HG03196 (cell line): Measurements from ENCODE around the gene SELENOP.
"Not testable (repeated sequence)": the region's sequence is repeated elsewhere in the genome, so short reads cannot be mapped to it uniquely, and the experiment has no call there.

Experiments used
- ATAC-seq: cut with Tn5 transposase; IDR thresholded peaks from one replicate; pipeline ENCODE4 v1.9.1; 2021; ENCODE audit not compliant: unreplicated experiment

The SELENOP gene

GRCh38 chr5:42826757-42827515 lies 15.2 kb upstream of the SELENOP start:
- ATAC-seq = no peak

DNA sequence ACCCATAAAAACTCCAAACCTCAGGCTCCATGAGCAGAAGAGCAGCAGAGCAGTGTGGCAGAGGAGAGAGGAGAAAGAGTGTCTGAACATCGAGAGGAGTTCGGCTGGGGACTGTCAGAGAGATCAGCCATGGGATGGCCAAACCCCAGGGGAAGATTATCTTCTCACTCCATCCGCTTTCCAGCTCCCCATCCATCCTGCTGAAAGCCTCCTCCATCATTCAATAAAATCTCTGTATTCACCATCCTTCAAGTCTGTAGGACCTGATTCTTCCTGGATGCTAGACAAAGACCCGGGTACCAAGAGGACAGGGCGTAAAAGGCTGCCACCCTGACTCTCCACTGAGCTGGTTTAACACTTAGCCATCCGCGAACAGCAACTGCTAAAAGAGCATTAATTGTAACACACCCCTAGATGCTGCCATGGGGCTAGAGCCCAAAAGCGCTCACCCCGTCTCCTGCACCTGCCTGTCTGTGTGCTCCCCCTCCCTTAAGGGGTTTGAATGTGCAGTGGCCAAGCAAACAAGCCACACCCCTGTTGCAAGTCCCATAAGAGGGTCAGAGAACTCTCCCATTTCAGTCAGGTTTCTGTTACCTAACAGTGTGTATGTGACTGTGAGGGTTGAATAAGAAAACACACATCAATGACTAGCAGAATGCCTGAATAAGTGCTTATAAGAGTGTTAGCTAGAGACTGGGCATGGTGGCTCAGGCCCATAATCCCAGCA lies 13.9 kb upstream of the SELENOP start:
- no peak for ATAC-seq

GRCh38 chr5:42824347-42824976 lies 12.8 kb upstream of the SELENOP start:
- ATAC-seq = no peak

DNA sequence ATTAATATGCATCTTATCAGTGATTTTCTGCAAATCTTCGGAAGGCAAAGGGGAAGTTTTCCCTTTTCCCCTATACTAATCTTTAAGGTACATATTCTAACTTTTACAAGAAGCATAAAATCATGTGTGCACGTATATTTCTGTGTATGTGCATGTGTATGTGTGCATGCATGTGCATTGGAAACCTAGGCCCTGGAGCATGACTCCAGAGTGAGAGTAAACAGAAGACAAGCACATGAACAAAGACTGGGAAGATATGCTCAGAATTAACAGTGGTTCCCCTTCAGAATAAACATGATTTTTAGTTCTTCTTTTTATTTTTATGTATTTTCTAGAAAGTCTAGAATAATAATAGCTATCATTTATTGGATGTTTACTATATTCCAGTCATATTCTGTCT lies 10.9 kb upstream of the SELENOP start:
- ATAC-seq = no peak

DNA sequence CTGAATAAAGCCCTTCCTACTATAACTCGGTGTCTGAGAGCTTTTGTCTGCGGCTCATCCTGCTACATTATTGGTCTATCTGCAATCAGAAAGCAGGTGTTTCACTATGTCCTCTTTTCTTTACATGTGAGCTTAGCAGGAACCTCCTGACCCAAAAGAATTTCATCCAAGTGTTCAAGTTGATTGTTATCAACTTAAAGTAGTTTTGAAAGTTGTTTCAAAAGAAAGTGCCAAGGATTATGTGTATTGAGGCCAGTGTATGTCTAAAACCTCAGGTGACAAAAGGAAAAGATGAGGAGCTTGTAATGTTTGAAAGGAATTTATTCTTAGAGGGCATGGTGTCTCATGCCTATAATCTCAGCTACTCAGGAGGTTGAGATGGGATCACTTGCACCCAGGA lies 8.1 kb upstream of the SELENOP start:
- no peak for ATAC-seq

GRCh38 chr5:42816546-42816945 lies 4.9 kb upstream of the SELENOP start:
- ATAC-seq = not testable (repeated sequence)

DNA sequence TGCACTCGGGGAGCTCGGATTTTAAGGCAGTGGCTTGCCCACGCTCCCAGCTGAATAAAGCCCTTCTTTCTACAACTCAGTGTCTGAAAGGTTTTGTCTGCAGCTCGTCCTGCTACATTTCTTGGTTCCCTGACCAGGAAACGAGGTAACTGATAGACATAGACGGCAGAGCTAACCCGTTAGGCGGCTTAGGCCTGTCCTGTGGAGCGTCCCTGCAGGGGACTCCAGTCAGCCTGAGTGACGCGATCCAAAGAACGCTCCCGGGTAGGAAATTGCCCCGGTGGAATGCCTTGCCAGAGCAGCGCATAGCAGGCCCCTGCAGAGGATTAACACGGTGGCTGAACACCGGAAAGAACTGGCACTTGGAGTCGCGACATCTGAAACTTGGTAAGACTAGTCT lies 1.8 kb upstream of the SELENOP start:
- ATAC-seq = no peak

DNA sequence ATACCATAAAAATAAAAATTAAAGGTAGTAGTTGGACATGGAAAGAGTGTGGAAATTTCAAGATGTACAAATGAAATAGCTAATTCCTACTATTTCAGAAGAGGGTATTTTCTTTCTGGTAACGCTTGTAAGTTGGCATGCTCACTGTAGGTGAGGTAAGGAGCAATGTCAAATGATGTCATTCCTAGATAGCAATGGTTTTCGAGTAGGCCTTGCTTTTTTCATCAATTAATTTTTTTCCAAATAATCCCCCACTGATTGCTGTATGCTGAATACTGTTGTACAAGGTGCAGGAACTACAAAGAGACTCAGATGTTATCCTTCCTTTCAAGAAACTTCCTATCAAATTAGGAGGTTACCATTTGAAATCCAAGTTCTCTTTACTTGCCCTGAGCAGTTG lies 928 bp upstream of the SELENOP start:
- no peak for ATAC-seq

DNA sequence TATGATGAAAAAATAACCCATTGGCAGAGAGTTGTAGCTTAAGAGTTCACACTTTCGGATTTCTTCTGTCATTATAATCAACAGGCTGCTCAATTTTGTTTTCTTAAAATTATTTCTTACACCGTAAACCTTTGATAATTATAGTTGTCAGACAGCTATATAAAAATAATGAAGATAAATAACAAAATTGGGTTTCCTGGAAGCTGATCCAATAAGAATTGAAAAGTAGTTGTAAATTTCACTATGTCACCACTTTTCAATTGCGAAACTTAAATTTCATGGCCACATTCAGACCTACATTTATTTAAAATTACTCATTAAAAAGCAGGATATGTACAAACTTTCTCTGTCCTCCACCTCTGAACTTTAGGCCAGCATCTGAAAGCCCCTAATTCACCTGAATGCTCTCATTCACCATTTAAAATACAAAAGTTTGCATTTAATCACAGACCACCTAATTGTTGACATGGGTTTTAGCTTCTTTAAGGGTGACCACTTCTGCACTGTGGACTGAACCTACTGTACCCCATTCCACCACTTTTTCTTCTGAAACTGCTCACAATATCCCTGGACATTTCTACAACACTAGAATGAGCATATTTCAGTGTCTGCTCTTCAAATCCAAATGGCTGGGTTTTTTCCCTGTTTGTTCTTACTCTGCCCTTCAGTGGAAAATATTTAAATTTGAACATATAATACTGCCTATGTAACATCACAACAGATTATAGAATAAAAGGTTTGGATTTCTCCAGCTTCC lies 680 bp downstream of the SELENOP start:
- no peak for ATAC-seq

DNA sequence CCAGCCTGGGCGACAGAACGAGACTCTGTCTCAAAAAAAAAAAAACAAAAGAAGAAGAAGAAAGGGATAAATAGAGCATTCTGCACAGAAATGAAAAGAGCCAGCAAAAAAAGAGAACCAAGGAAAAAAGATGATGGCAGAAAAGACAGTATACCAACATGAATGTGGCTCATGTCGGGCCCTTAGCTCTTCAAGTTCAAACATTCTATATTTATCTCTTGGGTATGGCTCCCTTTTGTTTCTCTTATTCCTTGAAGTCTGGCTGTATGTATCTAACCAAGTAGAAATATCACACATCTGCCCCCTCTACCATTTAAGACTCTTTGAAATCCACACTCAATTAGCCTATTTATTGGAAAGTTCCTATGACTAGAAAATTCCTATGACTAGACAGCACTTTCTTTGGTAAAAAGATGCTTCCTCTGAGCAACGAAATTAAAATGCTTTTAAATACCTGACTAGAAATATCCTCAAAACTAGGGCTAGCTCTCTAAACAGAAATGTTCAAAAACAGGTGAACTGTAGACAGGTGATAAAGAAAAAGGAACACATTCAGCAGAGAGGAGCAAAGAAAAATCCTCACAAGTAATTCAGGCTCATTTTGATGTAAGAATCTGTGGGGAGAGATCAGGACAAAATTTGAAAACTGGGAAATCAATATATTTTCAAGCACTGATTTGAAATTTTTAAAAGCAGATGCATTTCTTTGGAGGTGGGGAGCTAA lies 2.6 kb downstream of the SELENOP start:
- ATAC-seq = no peak

DNA sequence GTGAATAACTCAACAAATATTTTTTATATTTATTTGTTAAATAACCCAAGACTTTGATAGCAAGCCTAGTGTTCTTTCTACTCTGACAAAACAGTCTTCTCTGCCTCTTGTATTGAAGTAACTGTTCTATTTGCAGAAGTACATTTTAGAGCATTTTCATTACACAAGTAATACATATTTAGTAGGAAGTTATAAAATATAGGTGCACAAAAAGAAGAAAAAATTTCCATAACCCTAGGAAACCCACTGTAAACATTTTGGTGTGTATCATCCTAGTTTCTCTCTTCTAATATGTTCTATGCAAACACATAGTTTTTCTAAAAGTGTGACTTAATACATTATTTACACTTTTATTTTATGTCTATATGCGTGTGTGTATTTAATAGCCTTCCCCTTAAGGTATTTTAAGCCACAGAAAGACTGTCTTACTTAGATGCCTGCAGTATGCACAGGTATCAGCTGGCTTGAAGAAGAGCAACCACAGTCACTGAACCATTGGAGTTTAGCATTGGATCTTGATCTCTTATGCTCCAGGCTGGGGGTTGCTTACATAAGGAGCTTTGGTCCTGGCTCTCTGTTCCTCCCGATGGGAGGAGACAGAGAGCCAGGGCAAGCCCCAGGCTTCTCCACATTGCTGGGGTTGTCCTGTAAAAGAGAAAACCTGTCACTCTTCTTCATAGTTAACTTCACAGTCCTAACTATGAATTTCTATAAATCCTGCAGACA lies 3.8 kb downstream of the SELENOP start:
- ATAC-seq = no peak

- no peak for ATAC-seq
Observed at GRCh38 chr5:42806701-42807262, 4.9 kb downstream of the SELENOP start.

- no peak for ATAC-seq
Observed at GRCh38 chr5:42806004-42806700, 5.5 kb downstream of the SELENOP start.

- no peak for ATAC-seq
Observed at GRCh38 chr5:42804717-42805339, 6.9 kb downstream of the SELENOP start.

GRCh38 chr5:42801516-42802166 lies 10.1 kb downstream of the SELENOP start:
- no peak for ATAC-seq

- no peak for ATAC-seq
Observed at GRCh38 chr5:42800748-42801330, 10.9 kb downstream of the SELENOP start.

GRCh38 chr5:42799668-42800114 lies 12.0 kb downstream of the SELENOP start:
- no peak for ATAC-seq

DNA sequence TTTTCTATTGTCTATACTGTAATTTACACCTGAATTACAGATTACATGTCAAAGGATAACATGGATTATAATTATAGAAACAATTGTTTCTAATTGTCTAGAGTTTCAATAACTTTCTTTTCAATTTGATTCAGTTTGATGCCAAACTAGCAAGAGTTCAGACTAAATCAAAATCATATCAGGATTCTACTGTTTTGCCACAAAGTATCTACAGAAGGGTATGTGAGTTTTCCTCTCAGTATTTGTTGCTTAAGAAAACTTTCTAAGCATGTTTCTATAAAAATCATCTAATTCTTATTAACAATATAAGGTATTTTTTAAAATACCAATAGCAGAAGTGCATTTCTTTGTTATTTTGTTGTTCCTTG lies 12.5 kb downstream of the SELENOP start:
- no peak for ATAC-seq
